HUDEP-2 (cell line): ENCODE results near the gene B4GALNT4.
"Not testable (repeated sequence)": the region's sequence is repeated elsewhere in the genome, so short reads cannot be mapped to it uniquely, and the experiment has no call there.

Experiments
- DNase-seq, 76 experiments: peaks; one replicate each; lab custom pipeline; 2025; ENCODE audit not compliant: unreplicated experiment in 76 of 76; lab: John Stamatoyannopoulos, UW

B4GALNT4 gene

DNA sequence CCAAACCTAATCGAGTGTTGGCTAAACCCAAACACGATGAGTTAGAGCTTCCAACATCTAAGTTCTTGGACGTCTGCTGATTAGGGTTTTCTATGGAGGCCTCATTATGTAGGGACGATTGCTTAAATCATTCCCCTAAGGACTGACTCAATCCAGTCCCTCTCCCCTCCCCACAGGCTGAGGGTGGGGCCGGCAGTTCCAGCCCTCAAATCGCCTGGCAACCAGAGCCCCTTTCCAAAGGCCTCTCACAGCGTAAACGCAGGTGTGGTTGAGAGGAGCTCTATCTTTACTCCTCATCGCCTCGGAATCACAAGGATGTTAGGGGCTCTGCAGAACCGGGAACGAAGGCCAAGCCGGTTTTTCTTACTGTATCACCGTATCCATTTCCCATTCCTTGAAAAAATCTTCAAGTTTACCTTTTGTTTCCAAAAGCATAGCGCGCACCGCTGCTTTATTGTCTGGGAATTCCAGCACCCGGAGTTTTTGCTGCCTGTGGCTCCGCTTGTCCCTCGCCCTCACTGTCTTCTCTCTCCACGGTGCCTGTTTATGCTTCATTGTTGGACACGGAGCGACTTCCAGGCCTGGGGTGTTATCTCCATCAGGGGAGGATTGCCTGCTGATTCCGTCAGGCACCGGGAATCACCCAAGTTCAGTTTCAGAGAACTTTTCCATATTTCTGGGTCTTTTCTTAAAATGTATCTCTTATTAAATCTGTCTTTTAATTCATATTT, 34.9 kb upstream of the B4GALNT4 start:
- DNase-seq = no peak

DNA sequence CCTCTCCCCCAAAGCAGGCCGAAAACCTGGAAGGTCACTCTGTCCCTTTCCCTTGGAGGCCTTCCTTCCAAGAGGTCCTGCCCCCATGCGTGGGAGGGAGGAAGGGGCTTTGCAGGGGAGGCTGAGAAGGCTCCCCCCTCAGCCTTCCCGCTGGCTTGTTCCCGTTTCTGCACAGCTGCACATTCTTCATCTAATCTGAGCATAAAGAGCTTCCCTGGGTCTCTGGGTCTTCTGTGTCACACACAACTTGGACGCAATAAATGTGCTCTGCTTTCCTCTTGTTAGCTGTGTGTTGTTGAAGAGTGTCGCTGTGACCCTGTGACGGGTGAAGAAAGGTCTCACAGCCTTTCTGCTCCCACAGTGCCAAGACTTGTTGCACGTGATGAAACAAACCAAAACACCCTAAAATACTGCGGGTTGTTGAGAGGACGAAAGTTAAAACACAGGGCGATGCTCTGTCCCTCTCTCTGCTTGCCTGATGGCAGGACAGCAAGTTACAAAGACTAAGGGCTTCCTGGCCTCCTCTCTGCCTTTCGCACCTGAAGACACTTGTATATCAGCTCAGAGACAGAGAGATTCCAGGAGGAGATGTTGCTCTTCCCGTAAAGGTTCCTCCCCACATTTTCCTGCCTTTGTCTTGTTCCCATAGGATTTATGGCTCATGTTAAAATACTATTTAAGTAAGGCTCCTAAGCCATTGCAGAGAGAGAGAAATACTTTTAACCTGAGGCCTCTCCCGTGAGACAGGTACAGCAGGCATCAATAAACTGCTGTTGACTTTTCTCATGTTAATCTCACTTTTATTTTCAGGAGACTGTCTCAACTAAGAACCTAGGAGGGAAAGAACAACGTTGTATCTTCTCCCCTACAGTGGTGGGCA, 33.3 kb upstream of the B4GALNT4 start:
- no peak for DNase-seq

DNA sequence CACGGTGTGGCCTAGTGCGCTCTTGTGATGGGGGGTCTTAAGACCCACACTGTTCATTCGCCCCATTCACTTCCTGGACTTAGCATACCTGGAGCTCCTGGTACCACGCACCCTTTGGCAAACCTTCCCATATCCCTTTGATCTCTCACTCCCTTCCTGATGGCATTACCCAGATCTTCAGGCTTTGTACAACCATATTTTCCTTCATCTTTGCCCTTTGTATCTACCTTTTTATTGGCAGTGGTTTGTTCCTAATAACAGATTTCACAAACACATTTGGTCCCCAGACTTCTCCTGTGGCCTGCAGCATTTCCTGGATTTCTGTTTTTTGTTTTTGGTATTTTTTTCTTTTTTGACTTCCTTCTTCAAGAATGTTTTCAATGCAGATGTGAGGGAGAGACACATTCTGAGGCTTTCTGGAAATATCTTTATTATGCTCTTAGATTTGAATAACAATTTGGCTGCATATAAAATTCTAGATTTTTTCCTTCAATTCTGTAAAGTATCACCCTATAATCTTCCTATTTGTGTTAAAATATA, 32.6 kb upstream of the B4GALNT4 start:
- no peak for DNase-seq

DNA sequence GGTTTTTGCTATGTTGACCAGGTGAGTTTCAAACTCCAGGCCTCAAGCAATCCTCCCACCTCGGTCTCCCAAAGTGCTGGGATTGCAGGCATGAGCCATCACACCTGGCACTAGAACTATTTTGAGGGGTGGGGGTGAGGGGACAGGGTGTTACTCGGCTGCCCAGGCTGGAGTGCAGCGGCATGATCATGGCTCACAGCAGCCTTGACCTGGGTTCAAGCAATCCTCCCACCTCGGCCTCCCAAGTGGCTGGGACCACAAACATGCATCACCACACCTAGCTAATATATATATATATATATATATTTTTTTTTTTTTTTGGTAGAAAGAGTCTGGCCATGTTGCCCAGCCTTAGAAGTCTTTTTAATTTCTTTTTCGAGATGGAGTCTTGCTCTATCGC, 31.6 kb upstream of the B4GALNT4 start:
- DNase-seq = no peak

DNA sequence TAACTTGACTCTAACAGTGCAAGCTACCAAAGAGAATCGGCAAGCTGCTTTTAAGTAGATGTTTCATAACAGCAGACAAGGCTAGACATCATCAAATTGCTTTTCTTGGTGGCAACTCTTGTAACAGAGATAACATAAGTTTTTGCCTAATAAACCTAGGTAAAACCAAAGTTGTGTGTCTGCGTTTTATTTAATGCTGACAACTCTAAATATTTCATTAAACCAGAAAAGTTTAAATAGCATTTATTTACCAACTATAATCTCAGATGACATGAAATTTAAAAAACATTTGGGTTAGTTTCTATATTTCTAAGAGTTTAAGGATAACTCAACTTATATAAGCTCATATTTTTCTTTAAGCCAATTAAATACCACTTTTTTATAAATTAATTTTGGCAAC, 29.3 kb upstream of the B4GALNT4 start:
- DNase-seq = no peak

DNA sequence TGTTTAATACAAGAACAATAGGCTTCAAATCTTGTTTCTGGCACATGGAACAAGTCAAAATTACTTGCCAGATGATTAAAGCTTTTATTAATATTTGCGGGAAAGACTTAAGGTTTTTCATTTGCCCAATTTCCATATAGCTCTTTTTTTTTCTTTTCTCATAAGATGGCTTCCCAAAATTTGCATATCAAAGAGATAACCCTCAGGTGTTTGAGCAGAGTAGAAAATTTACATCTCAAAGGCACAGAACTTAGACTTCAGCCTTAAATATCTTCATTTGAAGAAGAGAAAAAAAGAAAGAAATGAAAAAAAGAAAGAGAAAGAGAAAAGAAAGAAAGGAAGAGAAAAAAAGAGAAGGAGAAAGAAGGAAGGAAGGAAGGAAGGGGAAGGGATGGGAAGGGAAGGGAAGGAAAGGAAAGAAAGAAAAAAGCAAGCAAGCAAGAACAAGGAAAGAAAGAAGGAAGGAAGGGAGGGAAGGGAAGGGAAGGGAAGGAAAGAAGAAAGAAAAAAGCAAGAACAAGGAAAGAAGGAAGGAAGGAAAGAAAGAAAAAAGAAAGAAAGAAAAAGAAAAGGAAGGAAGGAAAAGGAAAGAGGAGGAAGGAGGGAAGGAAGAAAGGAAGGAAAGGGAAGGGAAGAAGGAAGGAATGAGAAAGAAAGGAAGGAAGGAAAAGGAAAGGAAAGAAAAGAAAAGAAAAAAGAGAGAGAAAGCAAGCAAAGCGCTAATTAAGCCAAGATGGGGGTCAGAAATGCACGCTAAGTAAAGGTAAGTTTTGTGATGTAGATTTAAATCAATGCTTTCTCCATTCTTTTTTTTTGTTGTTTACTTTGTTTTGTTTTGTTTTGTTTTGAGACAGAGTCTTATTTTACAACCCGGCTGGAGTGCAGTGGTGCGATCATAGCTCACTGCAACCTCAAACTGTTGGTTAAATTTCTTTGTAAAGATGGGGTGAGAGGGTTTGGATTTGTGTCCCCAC, 28.5 kb upstream of the B4GALNT4 start:
- no peak for DNase-seq

DNA sequence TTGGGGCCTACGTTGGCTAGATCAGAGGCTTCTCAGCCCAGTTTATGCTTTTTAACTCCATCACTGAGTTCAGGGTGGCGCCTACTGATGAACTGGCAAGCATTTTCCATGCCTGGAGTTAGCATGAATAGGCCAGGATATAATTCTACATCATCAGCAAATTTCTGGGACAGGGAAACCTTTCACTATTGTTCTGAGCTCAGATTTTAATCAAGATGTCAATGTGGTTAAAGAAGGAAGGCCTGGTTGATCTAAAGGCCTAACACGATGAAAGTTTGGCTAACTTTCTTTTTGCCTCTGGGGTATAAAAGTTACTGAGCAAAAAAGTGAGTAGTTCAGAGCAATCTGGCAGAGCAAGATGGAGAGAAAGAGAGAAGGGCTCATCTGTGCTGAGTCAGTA, 27.0 kb upstream of the B4GALNT4 start:
- no peak for DNase-seq

DNA sequence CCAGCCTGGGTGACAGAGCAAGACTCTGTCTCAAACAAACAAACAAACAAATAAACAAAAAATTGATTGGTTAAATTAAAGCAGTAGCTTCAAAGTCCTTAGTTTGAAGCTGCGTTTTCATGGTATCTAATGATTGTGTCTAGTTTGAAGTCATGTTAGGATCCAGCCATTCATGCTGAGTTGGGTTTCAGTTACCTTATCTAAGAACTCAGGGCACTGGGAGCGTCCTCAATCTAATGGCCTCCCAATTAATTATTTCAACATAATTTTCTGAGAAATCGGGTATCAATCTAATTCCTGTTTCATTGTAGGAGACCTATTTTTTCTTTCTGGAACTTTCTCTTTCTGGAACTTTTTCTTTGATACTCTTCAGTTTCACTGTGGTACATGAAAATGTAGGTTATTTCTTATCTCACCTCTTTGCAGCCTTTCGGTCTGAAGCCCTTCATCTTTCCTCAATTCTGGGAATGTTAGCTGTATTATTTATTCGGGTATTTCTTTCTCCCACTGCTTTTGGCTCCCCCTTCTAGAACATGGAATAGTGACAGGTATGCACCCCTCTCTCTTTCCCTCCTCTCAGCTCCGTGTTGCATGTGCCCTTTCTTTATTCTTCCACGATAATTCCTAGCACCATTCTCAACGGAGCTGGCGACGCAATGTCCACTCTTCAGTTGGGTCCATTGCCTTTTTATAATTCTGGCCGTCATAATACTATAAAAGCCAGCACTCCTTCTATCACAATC, 24.3 kb upstream of the B4GALNT4 start:
- DNase-seq = no peak

DNA sequence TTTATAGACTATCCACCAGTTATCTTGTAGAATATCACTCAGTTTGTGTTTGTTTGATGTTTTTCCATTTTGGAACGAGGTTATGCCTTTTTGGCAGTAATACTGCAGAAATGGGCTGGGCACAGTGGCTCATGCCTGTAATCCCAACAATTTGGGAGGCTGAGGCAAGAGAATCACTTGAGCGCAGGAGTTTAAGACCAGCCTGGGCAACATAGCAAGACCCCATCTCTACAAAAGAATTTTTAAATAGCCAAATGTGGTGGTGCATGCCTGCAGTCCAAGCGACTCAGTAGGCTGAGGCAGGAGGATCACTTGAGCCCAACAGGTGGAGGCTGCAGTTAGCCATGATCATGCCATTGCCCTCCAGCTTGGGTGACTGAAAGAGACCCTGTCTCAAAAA, 22.8 kb upstream of the B4GALNT4 start:
- DNase-seq = no peak

DNA sequence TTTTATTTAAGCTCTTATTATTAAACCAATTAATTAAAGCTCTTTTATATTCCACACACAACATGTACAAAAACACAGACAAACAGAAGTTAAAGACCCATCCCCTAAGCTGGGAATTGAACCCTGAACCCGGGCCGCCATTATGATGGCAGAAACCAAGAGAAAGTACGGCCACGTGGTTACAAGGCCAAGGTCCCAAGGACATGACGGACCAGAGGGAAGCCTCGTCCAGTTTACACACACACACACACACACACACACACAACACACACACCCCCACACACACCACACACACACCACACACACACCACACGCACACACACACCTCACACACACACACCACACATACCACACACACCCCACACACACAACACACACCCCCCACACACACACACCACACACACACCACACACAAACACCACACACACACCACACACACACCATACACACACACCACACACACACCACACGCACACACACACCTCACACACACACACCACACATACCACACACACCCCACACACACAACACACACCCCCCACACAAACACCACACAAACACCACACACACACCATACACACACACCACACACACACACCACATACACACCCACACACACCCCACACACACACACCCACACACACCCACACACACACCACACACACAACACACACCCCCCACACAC, 19.9 kb upstream of the B4GALNT4 start:
- not testable (repeated sequence) for DNase-seq

DNA sequence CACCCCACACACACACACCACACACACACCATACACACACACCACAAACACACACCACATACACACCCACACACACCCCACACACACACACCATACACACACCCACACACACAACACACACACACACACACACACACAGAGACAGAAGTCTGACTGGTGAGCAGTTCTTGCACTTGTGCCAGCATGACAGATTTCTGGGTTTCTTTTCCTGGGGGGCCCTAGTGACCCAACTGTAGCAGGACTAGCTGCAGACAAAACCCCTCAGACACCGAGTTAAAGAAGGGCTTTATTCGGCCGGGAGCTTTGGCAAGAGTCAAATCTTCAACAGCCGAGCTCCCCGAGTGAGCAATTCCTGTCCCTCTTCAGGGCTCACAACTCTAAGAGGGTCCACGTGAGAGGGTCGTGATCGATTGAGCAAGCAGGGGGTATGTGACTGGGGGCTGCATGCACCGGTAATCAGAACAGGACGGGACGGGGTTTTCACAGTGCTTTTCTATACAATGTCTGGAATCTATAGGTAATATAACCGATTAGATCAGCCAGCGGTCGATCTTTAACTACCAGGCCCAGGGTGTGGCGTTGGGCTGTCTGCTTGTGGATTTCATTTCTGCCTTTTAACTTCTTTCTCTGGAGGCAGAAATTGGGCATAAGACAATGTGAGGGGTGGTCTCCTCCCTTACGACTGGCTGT, 19.1 kb upstream of the B4GALNT4 start:
- peak in 16 of 76 experiments; percentile 39 to 76 (median 52) for DNase-seq

DNA sequence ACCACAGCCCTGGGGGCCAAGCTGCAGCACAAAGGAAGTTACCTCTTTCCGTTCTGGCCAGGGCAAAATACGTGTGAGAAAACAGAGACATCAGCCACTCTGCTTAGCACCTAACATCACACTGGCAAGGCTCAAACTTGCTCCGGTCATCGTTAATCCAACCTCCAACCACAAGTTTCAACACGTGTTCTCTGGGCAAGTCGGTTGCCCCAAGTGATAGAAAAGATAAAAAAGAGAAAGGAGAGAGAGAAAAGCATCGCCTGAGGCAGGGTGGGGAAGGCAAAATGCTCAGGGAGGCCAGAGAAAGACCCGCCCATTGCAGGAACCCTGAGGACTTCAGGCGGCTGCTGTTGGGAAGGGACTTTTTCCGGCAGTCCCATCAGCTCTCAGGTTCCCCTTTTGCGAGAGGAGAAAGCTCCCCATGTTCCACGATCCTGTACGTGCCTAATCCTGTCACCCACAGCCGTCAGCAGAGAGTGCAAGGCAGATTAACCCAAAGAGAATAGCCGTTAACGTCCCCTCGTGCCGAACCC, 18.5 kb upstream of the B4GALNT4 start:
- peak in 72 of 76 experiments; percentile 32 to 92 (median 68) for DNase-seq

DNA sequence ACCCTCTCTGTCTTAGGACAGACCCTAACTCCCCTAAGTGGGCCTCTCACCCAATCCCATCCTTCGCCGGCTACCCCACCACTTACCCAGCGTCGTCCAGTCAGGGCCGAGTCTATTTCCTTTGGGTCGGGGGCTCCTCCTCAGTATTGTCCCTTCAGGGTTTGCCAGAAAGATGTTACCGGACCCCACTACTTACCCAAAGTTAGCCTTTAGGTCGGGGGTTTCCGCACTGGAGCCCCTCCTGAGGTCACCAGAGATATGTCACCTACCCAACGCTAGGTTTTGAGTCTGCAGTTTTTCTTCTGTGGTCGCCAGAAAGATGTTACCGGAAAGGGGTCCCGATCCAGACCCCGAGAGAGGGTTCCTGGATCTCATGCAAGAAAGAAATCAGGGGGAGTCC, 17.9 kb upstream of the B4GALNT4 start:
- DNase-seq = no peak

DNA sequence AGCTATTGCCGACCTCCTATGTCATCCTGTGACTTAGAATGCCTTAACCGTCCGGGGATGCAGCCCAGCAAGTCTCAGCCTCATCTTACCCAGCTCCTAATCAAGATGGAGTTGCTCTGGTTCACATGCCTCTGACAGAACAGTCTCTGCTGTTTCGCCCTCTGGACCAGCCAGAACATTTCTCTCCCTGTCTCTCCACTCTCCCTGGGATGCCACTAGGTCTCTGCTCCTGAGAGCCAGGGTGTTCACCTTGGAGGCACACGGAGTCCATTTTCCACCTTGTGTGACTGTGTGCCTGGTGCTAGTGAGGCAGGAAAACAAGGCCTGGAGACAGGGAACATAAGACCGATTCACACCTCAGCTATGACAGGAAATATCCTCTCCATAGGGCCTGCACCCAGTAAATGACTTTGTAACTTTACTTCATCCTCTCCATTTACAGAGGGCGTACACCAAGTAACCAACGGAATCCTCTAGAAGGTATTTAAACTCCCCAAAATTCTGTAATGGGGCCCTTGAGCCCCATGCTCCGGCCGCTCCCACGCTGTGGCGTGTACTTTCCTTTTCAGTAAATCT, 16.8 kb upstream of the B4GALNT4 start:
- DNase-seq = no peak

DNA sequence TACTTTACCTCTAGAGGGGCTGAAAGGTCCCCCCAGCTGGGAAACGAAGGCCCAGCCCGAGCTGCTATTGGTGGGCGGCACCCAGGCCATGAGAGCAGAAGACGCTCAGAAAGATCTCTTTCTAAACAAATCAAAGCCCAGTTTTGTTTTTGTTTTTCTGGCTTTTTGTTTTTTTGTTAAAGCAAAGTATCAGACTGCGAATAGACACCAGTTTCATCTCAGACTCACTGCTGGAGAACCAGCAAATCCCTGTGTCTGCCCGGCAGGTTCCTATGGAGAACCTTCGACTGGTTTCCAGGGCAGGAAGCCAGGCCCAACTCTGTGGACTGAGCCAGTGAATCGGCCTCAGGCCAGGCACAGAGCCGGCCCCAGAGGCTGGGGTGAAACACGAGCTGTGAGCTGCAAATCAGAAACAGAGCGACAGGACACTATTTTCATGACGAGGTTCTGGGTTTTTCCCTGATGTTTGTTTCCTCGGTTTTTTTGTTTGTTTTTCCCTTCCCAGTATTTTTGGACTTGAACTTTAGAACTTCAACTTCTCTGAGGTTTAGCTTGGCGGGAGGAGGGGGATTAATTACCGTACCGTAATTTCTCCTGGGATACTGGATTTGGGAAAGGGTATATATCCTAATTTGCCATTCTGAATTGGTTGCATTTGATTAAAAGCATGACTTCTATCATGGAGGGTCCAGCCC, 16.0 kb upstream of the B4GALNT4 start:
- peak in 42 of 76 experiments; percentile 1 to 65 (median 30) for DNase-seq

DNA sequence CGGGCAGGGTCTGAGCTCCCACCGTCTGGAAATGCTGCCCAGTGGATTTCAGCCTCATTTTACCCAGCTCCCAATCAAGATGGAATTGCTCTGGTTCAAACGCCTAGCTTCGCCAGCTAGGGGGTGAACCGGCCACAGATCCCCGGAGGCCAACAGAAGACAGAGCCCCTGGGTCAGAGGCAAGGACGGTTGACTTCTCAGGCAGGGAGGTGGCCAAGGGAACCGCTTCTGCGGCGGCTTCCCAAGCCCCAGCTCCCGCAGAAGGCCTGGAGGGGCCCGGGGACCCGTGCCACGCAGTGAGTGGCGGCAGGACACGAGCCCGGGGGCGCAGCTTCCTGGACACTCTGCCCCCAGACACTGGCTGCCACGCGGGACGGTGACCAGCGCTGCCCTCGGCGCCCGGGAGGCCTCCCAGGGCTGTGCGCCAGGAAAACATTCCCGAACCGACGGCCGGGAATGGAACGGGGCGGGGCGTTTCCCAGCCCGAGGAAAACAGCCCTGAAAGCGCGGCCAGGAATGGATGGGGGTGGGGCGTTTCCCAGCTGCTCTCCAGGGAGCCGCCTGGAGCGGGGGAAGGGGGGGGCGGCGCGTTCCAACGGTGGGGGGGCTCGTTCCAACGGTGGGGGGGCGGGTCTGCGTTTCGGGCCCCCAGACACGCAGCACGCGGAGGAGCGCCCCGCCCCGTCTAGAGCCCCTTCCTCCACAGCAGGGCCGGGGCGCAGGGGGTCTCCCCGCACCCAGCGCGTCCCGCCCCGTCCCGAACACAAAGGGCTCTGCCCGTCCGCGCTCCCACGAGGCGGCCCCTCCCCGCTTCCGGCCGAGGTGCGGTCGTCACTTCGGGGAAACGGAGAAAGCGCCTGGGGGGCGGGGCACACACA, 13.5 kb upstream of the B4GALNT4 start:
- peak in 16 of 76 experiments; percentile 9 to 47 (median 20) for DNase-seq
